GM12891 (cell line): ENCODE results near the gene HLCS.

ENCODE experiments used
- POLR2A ChIP-seq: IDR thresholded peaks from 2 replicates; pipeline ENCODE4 v1.6.1; 2011; ENCODE audit warnings: low read depth, low read length, control low read depth
- POLR2AphosphoS5 ChIP-seq: IDR thresholded peaks from 2 replicates; pipeline ENCODE4 v1.6.1; 2011; ENCODE audit warnings: low read depth, low read length, control low read depth
- POU2F2 ChIP-seq: IDR thresholded peaks from 2 replicates; pipeline ENCODE4 v1.6.1; 2011; ENCODE audit warnings: low read depth, mild to moderate bottlenecking, control low read depth, low read length, moderate library complexity
- TAF1 ChIP-seq: IDR thresholded peaks from 2 replicates; pipeline ENCODE4 v1.6.1; 2011; ENCODE audit warnings: low read depth, low read length, control low read depth

GRCh38 chr21:36717976-36718375 is 248.5 kb downstream of the HLCS start:
- TF ChIP-seq POLR2AphosphoS5 (no peak), POLR2A (no peak), POU2F2 (no peak), TAF1 (no peak)
